ENCODE results near the gene GSK3A. TPM values are rescaled to one million over a fixed set of nuclear protein-coding genes. Genes with fewer than 3 reads are reported as not detected.
A peak's percentile ranks its signal among the peaks of the same experiment; 100 is the strongest.

The GSK3A gene
- total RNA-seq, 1 experiment from 2014 or later, result 44.6 TPM

DNA sequence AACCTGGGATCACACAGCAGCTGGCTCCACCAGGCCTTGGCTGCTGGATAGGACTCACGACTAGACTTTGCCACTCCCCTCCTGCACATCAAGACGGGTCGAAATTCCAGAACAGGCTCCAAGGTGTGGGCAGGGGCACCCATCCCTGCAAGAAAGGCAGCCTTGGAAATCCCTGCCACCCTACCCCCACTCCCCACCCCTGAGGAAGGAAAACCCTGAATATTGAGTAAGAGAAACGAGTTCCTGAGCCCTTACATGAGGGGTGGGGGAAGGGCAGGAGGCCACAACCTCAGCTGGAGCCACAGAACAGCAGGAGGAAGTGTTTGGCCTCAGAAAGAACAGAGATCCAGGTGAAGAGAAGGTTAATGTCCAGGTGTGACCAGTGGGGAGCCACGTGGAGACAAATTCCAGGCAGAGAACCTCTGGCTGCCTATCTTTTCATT, 45.0 kb downstream of the GSK3A start:
- no peaks in the 10 kb centered on the region for H3K9me2 ChIP-seq (ENCODE audit: insufficient read depth)
- no peak overlapping the region for H3K4me3 ChIP-seq
- peak; percentile 38 to 69 for DNase-seq
- POLR2A ChIA-PET (ENCODE audit: unreplicated experiment), result no interaction called here
- H3F3A ChIP-seq (ENCODE audit: insufficient read depth, low read depth), result peaks cover 38% of the 10 kb centered on the region
- peaks cover 27% of the 10 kb centered on the region for H3K79me2 ChIP-seq (ENCODE audit: low read depth)
- intact Hi-C loops (cut with micrococcal nuclease; ENCODE audit: unreplicated experiment), result no loop called here
- no peak overlapping the region for H2AFZ ChIP-seq
- H3K27me3 ChIP-seq (ENCODE audit: insufficient read depth, low read depth), result no peaks in the 10 kb centered on the region
- no peak overlapping the region for H3K4me2 ChIP-seq
- CTCF ChIA-PET, result no interaction called here
- peaks cover 20% of the 10 kb centered on the region for H3K36me3 ChIP-seq (ENCODE audit: low read depth)
- H4K20me1 ChIP-seq (ENCODE audit: insufficient read depth), result 0 out of 2 replicates have a peak, but pooled peaks cover 3% of the 10 kb centered on the region
- peaks cover 24% of the 10 kb centered on the region for H3K4me1 ChIP-seq (replicated peaks; ENCODE audit: insufficient read depth)
- peak overlapping the region; percentile 24; the same call in 1 of the 2 replicates for H3K27ac ChIP-seq
- no peaks in the 10 kb centered on the region for H3K9me3 ChIP-seq (ENCODE audit: insufficient read depth, low read depth)
- BruUV-seq (replicated peaks), result no TSS peak
- TF ChIP-seq EZH2 (IDR thresholded peaks at IDR 0.05; ENCODE audit: low read depth), result no peak
- TF ChIP-seq, protein P1, sequence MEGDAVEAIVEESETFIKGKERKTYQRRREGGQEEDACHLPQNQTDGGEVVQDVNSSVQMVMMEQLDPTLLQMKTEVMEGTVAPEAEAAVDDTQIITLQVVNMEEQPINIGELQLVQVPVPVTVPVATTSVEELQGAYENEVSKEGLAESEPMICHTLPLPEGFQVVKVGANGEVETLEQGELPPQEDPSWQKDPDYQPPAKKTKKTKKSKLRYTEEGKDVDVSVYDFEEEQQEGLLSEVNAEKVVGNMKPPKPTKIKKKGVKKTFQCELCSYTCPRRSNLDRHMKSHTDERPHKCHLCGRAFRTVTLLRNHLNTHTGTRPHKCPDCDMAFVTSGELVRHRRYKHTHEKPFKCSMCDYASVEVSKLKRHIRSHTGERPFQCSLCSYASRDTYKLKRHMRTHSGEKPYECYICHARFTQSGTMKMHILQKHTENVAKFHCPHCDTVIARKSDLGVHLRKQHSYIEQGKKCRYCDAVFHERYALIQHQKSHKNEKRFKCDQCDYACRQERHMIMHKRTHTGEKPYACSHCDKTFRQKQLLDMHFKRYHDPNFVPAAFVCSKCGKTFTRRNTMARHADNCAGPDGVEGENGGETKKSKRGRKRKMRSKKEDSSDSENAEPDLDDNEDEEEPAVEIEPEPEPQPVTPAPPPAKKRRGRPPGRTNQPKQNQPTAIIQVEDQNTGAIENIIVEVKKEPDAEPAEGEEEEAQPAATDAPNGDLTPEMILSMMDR (conservative IDR thresholded peaks at IDR 0.05), result no peak

DNA sequence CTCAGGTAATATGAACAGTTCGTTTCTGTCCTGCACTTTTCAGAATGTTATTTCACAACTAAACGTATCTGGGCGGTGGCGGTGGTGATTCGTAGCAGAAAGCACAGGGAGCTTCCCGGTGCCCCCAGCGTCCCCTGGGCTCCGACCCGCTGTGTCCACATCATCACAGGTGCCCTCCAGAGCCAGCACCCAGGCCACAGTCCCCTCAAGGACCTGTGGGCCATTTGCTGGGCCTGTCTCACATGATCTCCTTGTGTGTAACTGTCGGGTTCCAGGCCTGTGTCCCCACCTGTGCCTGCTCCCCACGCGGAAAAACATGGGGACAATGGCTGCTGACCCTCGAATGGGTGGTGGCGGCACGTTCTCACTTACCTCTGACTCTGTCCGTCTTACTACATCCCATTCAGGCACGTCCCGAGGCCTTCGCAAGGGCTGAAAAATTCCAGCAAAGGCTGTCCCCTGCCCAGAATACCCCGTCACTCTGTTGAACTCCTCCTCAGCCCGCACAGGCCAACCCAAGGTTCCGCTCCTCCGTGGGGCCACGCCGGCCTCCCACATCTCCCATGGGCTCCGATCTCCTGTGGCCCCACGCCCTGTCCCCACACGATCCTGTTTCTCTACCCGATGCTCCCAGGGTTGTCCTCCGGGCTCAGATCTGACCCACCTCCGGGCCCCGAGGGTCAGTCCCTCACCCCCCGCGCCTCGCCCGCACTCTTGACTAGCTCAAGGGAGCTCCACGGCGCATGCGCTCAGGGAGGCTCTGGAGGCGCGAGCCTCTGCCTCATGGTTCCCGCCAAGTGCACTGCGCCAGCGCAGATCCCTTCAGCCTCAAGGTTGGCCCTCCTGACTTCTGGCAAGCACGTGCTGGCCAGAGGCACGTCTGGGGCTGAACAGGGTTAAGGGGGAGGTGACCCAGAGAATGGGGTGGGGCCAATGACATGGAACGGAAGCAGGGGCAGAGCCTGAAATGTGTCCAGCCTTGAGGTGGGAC, 46.1 kb downstream of the GSK3A start:
- peaks cover 16% of the 10 kb centered on the region for H3K79me2 ChIP-seq (ENCODE audit: low read depth)
- no peak overlapping the region for H3K4me2 ChIP-seq
- H2AFZ ChIP-seq, result no peak overlapping the region
- H3K9me3 ChIP-seq (ENCODE audit: insufficient read depth, low read depth), result no peaks in the 10 kb centered on the region
- H3K27ac ChIP-seq, result no peak overlapping the region
- intact Hi-C loops (cut with micrococcal nuclease; ENCODE audit: unreplicated experiment), result no loop called here
- TF ChIP-seq, protein P1 (conservative IDR thresholded peaks at IDR 0.05), result no peak
- no peak for TF ChIP-seq EZH2 (IDR thresholded peaks at IDR 0.05; ENCODE audit: low read depth)
- H3K36me3 ChIP-seq (ENCODE audit: low read depth), result peaks cover 14% of the 10 kb centered on the region
- CTCF ChIA-PET, result no interaction called here
- H3K9me2 ChIP-seq (ENCODE audit: insufficient read depth), result no peaks in the 10 kb centered on the region
- no peak overlapping the region for H3K4me3 ChIP-seq
- H4K20me1 ChIP-seq (ENCODE audit: insufficient read depth), result 0 out of 2 replicates have a peak, but pooled peaks cover 3% of the 10 kb centered on the region
- POLR2A ChIA-PET (ENCODE audit: unreplicated experiment), result no interaction called here
- H3K27me3 ChIP-seq (ENCODE audit: insufficient read depth, low read depth), result no peaks in the 10 kb centered on the region
- no TSS peak for BruUV-seq (replicated peaks)
- DNase-seq, result no peak
- peaks cover 35% of the 10 kb centered on the region for H3K4me1 ChIP-seq (replicated peaks; ENCODE audit: insufficient read depth)
- H3F3A ChIP-seq (ENCODE audit: insufficient read depth, low read depth), result peaks cover 44% of the 10 kb centered on the region

DNA sequence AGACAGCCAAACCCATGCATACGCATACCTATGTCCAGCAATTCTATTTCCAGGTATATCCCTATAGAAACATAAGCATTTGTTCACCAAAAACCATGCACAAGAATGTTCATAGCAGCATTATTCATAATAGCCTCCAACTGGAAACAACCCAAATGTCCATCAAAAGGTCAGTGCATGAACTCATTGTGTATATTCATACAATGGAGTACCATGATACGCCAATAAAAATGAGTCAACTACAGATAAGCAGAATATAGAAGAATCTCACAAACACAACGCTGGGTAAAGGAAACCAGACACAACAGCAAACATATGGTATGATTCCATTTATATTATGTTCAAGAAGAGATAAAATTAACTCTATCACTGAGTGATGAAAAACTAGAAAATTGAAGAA, 48.7 kb downstream of the GSK3A start:
- POLR2A ChIA-PET (ENCODE audit: unreplicated experiment), result no interaction called here
- intact Hi-C loops (cut with micrococcal nuclease; ENCODE audit: unreplicated experiment), result no loop called here

More for the DNA sequence above, 48.7 kb downstream of the GSK3A start:
- no peak overlapping the region for H2AFZ ChIP-seq
- peak overlapping the region; percentile 94 for H3K27ac ChIP-seq
- TF ChIP-seq, protein P1 (conservative IDR thresholded peaks at IDR 0.05), result no peak
- TF ChIP-seq EZH2 (IDR thresholded peaks at IDR 0.05; ENCODE audit: low read depth), result no peak
- H3K4me1 ChIP-seq (replicated peaks; ENCODE audit: insufficient read depth), result peaks cover 41% of the 10 kb centered on the region
- BruUV-seq (replicated peaks), result no TSS peak
- peaks cover 40% of the 10 kb centered on the region for H3F3A ChIP-seq (ENCODE audit: insufficient read depth, low read depth)
- peak in 1 of 2 experiments; percentile 64 for DNase-seq
- no peaks in the 10 kb centered on the region for H4K20me1 ChIP-seq (ENCODE audit: insufficient read depth)
- H3K79me2 ChIP-seq (ENCODE audit: low read depth), result no peaks in the 10 kb centered on the region
- H3K4me3 ChIP-seq, result no peak overlapping the region
- no peaks in the 10 kb centered on the region; the same call in 1 of the 2 replicates for H3K36me3 ChIP-seq (ENCODE audit: low read depth)
- no peaks in the 10 kb centered on the region for H3K27me3 ChIP-seq (ENCODE audit: insufficient read depth, low read depth)
- H3K9me2 ChIP-seq (ENCODE audit: insufficient read depth), result no peaks in the 10 kb centered on the region
- H3K9me3 ChIP-seq (ENCODE audit: insufficient read depth, low read depth), result no peaks in the 10 kb centered on the region
- no peak overlapping the region for H3K4me2 ChIP-seq
- CTCF ChIA-PET, result interaction anchor here (0.7 kb wide), 1 partner anchor 105 kb away, joined by 11 read pairs; no protein-coding TSS in a partner anchor
